Activated CD4-positive, alpha-beta T cell treated with anti-CD3 and anti-CD28 coated beads, Interleukin-2, amount 50 U/mL, for 16 hours (primary cell): Measurements from ENCODE around the gene HMMR.
"Not testable (repeated sequence)": the region's sequence is repeated elsewhere in the genome, so short reads cannot be mapped to it uniquely, and the experiment has no call there.

ENCODE experiments used
- DNase-seq: peaks from one replicate; pipeline ENCODE4 v3.0.0-alpha.2; 2020

Gene HMMR

GRCh38 chr5:163509291-163509951 is 49.0 kb downstream of the HMMR start:
- no peak for DNase-seq

GRCh38 chr5:163512526-163512925 is 52.1 kb downstream of the HMMR start:
- DNase-seq: no peak

GRCh38 chr5:163525096-163525495 is 64.7 kb downstream of the HMMR start:
- DNase-seq: no peak

- DNase-seq: no peak
Observed at GRCh38 chr5:163529698-163530097, 69.3 kb downstream of the HMMR start.

GRCh38 chr5:163531272-163531671 is 70.8 kb downstream of the HMMR start:
- no peak for DNase-seq

GRCh38 chr5:163532171-163533084 is 72.0 kb downstream of the HMMR start:
- DNase-seq: no peak

GRCh38 chr5:163533223-163533622 is 72.8 kb downstream of the HMMR start:
- DNase-seq: no peak

GRCh38 chr5:163534492-163535094 is 74.2 kb downstream of the HMMR start:
- no peak for DNase-seq

GRCh38 chr5:163535290-163535689 is 74.9 kb downstream of the HMMR start:
- DNase-seq: no peak

- DNase-seq: not testable (repeated sequence)
Observed at GRCh38 chr5:163536442-163536841, 76.0 kb downstream of the HMMR start.

- DNase-seq: no peak
Observed at GRCh38 chr5:163540696-163541095, 80.3 kb downstream of the HMMR start.
